T-helper 17 cell (primary cell): Measurements from ENCODE around the gene PLA1A. TPM values are rescaled to one million over a fixed set of nuclear protein-coding genes. Genes with fewer than 3 reads are reported as not detected.

Experiments
- ATAC-seq: fragments of 150-1000 bp; cut with Tn5 transposase; 2 replicates; pipeline ENCODE4 v1.10.0; 2021; ENCODE audit warnings: mild to moderate bottlenecking, moderate library complexity
- DNase-seq, 3 donors: peaks; one replicate each; pipeline versions ENCODE4 v3.0.0 to v3.0.0-alpha.2; 2020 to 2021
- H3K9me3 ChIP-seq: one replicate; pipeline ENCODE4 v1.7.0; 2013; ENCODE audit warnings: low read length, mild to moderate bottlenecking; ENCODE audit not compliant: control insufficient read depth, poor library complexity, severe bottlenecking
- H3K27ac Mint-ChIP-seq: one replicate; pipeline ENCODE4 v1.8.0; 2022; ENCODE audit warnings: mild to moderate bottlenecking, moderate library complexity, mixed read lengths
- H3K27me3 Mint-ChIP-seq: one replicate; pipeline ENCODE4 v1.8.0; 2022; ENCODE audit warnings: mixed read lengths
- H3K36me3 Mint-ChIP-seq: one replicate; pipeline ENCODE4 v1.8.0; 2022; ENCODE audit warnings: low read depth, mixed read lengths
- H3K4me1 Mint-ChIP-seq: one replicate; pipeline ENCODE4 v1.8.0; 2022; ENCODE audit warnings: mild to moderate bottlenecking, mixed read lengths
- H3K4me3 Mint-ChIP-seq: one replicate; pipeline ENCODE4 v1.8.0; 2022; ENCODE audit warnings: mild to moderate bottlenecking, moderate library complexity, mixed read lengths
- total RNA-seq, 4 donors: library from RNA in 2 of 4; stranded (reverse) in 2 of 4; gene quantifications; one replicate each; pipeline ENCODE4 v1.2.3 and lab custom pipeline; 2022 to 2026

Gene PLA1A
- total RNA-seq, 2 donors from 2014 or later = 0.45 TPM; not detected in 1

GRCh38 chr3:119658994-119659393, 61.3 kb downstream of the PLA1A start:
- H3K9me3 ChIP-seq = no peaks in the 10 kb centered on the region

GRCh38 chr3:119659606-119660291, 62.1 kb downstream of the PLA1A start:
- DNase-seq = no peak
- Mint-ChIP-seq H3K27me3 (no peaks in the 10 kb centered on the region), H3K27ac (no peak overlapping the region), H3K4me1 (peaks cover 3% of the 10 kb centered on the region), H3K36me3 (peaks cover 3% of the 10 kb centered on the region), H3K4me3 (no peak overlapping the region)
- no peaks in the 10 kb centered on the region for H3K9me3 ChIP-seq
- no peak for ATAC-seq

More at GRCh38 chr3:119658994-119659393, 61.3 kb downstream of the PLA1A start:
- ATAC-seq (no peak), DNase-seq (no peak)
- Mint-ChIP-seq H3K36me3 (peaks cover 5% of the 10 kb centered on the region), H3K4me3 (no peak overlapping the region), H3K4me1 (peaks cover 3% of the 10 kb centered on the region), H3K27me3 (no peaks in the 10 kb centered on the region), H3K27ac (no peak overlapping the region)

- ATAC-seq = no peak
- H3K36me3 Mint-ChIP-seq = peaks cover 3% of the 10 kb centered on the region
- H3K4me1 Mint-ChIP-seq = peaks cover 3% of the 10 kb centered on the region
- H3K4me3 Mint-ChIP-seq = no peak within 1 kb of the TSS
- H3K9me3 ChIP-seq = no peaks in the 10 kb centered on the region
- no peak for DNase-seq
- H3K27me3 Mint-ChIP-seq = no peaks in the 10 kb centered on the region
- H3K27ac Mint-ChIP-seq = peak within 1 kb of the TSS; percentile 68
These were observed 63.1 kb downstream of the PLA1A start, which contains the start of gene POPDC2 for GRCh38 chr3:119660474-119661440. TSS of gene POPDC2 (minus strand) at chr3:119660589. CDS start at chr3:119660423, 166 bp downstream.

GRCh38 chr3:119662604-119663373, 65.1 kb downstream of the PLA1A start:
- Mint-ChIP-seq H3K27ac (peak overlapping the region; percentile 68), H3K36me3 (no peaks in the 10 kb centered on the region), H3K4me3 (no peak overlapping the region), H3K4me1 (peaks cover 3% of the 10 kb centered on the region), H3K27me3 (no peaks in the 10 kb centered on the region)
- DNase-seq = no peak
- H3K9me3 ChIP-seq = no peaks in the 10 kb centered on the region
- ATAC-seq = no peak

- ATAC-seq = no peak
- no peaks in the 10 kb centered on the region for H3K27me3 Mint-ChIP-seq
- no peaks in the 10 kb centered on the region for H3K36me3 Mint-ChIP-seq
- H3K27ac Mint-ChIP-seq = no peak overlapping the region
- H3K4me1 Mint-ChIP-seq = peaks cover 3% of the 10 kb centered on the region
- no peak overlapping the region for H3K4me3 Mint-ChIP-seq
- H3K9me3 ChIP-seq = no peaks in the 10 kb centered on the region
- DNase-seq = no peak
These were observed 66.2 kb downstream of the PLA1A start for GRCh38 chr3:119663885-119664284.

- H3K4me3 Mint-ChIP-seq = no peak overlapping the region
- H3K27ac Mint-ChIP-seq = no peak overlapping the region
- H3K4me1 Mint-ChIP-seq = peaks cover 3% of the 10 kb centered on the region
- H3K9me3 ChIP-seq = no peaks in the 10 kb centered on the region
- DNase-seq = no peak
- H3K36me3 Mint-ChIP-seq = no peaks in the 10 kb centered on the region
- no peaks in the 10 kb centered on the region for H3K27me3 Mint-ChIP-seq
- no peak for ATAC-seq
These were observed 66.7 kb downstream of the PLA1A start for GRCh38 chr3:119664370-119664769.

- no peak overlapping the region for H3K27ac Mint-ChIP-seq
- peaks cover 3% of the 10 kb centered on the region for H3K4me1 Mint-ChIP-seq
- H3K36me3 Mint-ChIP-seq = no peaks in the 10 kb centered on the region
- ATAC-seq (no peak), DNase-seq (no peak)
- H3K27me3 Mint-ChIP-seq = no peaks in the 10 kb centered on the region
- no peaks in the 10 kb centered on the region for H3K9me3 ChIP-seq
- H3K4me3 Mint-ChIP-seq = no peak overlapping the region
These were observed 67.2 kb downstream of the PLA1A start for GRCh38 chr3:119664850-119665379.

- no peaks in the 10 kb centered on the region for H3K27me3 Mint-ChIP-seq
- H3K4me3 Mint-ChIP-seq = no peak overlapping the region
- no peak overlapping the region for H3K27ac Mint-ChIP-seq
- ATAC-seq (no peak), DNase-seq (no peak)
- H3K9me3 ChIP-seq = no peaks in the 10 kb centered on the region
- no peaks in the 10 kb centered on the region for H3K36me3 Mint-ChIP-seq
- peaks cover 3% of the 10 kb centered on the region for H3K4me1 Mint-ChIP-seq
These were observed 68.4 kb downstream of the PLA1A start for GRCh38 chr3:119665954-119666559.

- H3K27ac Mint-ChIP-seq = no peak overlapping the region
- no peaks in the 10 kb centered on the region for H3K36me3 Mint-ChIP-seq
These were observed 72.4 kb downstream of the PLA1A start for GRCh38 chr3:119669906-119670570.

GRCh38 chr3:119672776-119673175, 75.1 kb downstream of the PLA1A start:
- H3K9me3 ChIP-seq = no peaks in the 10 kb centered on the region
- H3K4me1 Mint-ChIP-seq = peaks cover 34% of the 10 kb centered on the region
- ATAC-seq = no peak
- no peak for DNase-seq
- H3K27me3 Mint-ChIP-seq = no peaks in the 10 kb centered on the region
- H3K4me3 Mint-ChIP-seq = no peak overlapping the region
- H3K27ac Mint-ChIP-seq = no peak overlapping the region
- H3K36me3 Mint-ChIP-seq = no peaks in the 10 kb centered on the region

More at GRCh38 chr3:119669906-119670570, 72.4 kb downstream of the PLA1A start:
- DNase-seq (no peak), ATAC-seq (no peak)
- H3K4me3 Mint-ChIP-seq = no peak overlapping the region
- no peaks in the 10 kb centered on the region for H3K27me3 Mint-ChIP-seq
- no peaks in the 10 kb centered on the region for H3K9me3 ChIP-seq
- H3K4me1 Mint-ChIP-seq = peaks cover 12% of the 10 kb centered on the region

GRCh38 chr3:119673875-119674274, 76.2 kb downstream of the PLA1A start:
- Mint-ChIP-seq H3K4me3 (no peak overlapping the region), H3K27me3 (no peaks in the 10 kb centered on the region), H3K36me3 (no peaks in the 10 kb centered on the region), H3K27ac (no peak overlapping the region), H3K4me1 (peaks cover 34% of the 10 kb centered on the region)
- no peak for ATAC-seq
- DNase-seq = no peak
- H3K9me3 ChIP-seq = no peaks in the 10 kb centered on the region
